Tibial artery (tissue), 4 donors: Measurements from ENCODE around the gene TLX1.

Experiments used
- DNase-seq, 2 donors: peaks; one replicate each; pipeline ENCODE4 v3.0.0-alpha.2; 2019
- H3K27ac ChIP-seq, 2 donors: fragments of 200-600 bp; sonication (generic) in 1 of 2; 1 replicate in 1 of 2; 2 replicates in 1 of 2; pipeline ENCODE4 v1.5.1; 2018 to 2019; ENCODE audit warnings: mild to moderate bottlenecking in 1 of 2
- H3K27me3 ChIP-seq, 2 donors: fragments of 200-600 bp; sonication (generic) in 1 of 2; one replicate each; pipeline versions ENCODE4 v1.5.1 to v1.6.0; 2016 to 2019
- H3K36me3 ChIP-seq, 3 donors: fragments of 200-600 bp; sonication (generic) in 2 of 3; one replicate each; pipeline ENCODE4 v1.5.1; 2016 to 2019; ENCODE audit warnings: mild to moderate bottlenecking in 2 of 3
- H3K4me1 ChIP-seq, 4 donors: fragments of 200-600 bp; sonication (generic) in 2 of 4; 1 replicate in 3 of 4; 2 replicates in 1 of 4; pipeline ENCODE4 v1.5.1; 2016 to 2019
- H3K4me3 ChIP-seq, 2 donors: fragments of 200-600 bp; sonication (generic) in 1 of 2; 1 replicate in 1 of 2; 2 replicates in 1 of 2; pipeline ENCODE4 v1.5.1; 2018 to 2019; ENCODE audit warnings: mild to moderate bottlenecking in 2 of 2
- H3K9me3 ChIP-seq, 3 donors: fragments of 200-600 bp; sonication (generic) in 1 of 3; one replicate each; pipeline ENCODE4 v1.5.1; 2016 to 2019
- CTCF ChIP-seq, 2 experiments: fragments of 200-600 bp in 1 of 2; fragments of 450-650 bp in 1 of 2; IDR thresholded peaks; one replicate each; pipeline ENCODE4 v1.5.1; 2017 to 2019; ENCODE audit warnings: antibody characterized with exemption in 2 of 2, mild to moderate bottlenecking in 1 of 2, moderate library complexity in 1 of 2
- intact Hi-C: fragments of 100-400 bp; cut with DNase I; formaldehyde crosslinking; loops from one replicate; pipeline ENCODE4 v1.15.0; 2023; ENCODE audit warnings: low total_unique reads

Gene TLX1

GRCh38 chr10:101136007-101136707 lies 5.1 kb downstream of the TLX1 start:
- intact Hi-C loops: no loop called here
- Histone ChIP-seq H3K4me1 (peaks cover 0 to 48% (median 39%) of the 10 kb centered on the region in 4 donors), H3K27ac (no peak overlapping the region), H3K4me3 (no peak overlapping the region), H3K9me3 (no peaks in the 10 kb centered on the region), H3K27me3 (peaks cover 0 to 100% of the 10 kb centered on the region in 2 donors), H3K36me3 (no peaks in the 10 kb centered on the region)
- no peak for DNase-seq
- TF ChIP-seq CTCF (IDR thresholded peaks at IDR 0.05): no peak

DNA sequence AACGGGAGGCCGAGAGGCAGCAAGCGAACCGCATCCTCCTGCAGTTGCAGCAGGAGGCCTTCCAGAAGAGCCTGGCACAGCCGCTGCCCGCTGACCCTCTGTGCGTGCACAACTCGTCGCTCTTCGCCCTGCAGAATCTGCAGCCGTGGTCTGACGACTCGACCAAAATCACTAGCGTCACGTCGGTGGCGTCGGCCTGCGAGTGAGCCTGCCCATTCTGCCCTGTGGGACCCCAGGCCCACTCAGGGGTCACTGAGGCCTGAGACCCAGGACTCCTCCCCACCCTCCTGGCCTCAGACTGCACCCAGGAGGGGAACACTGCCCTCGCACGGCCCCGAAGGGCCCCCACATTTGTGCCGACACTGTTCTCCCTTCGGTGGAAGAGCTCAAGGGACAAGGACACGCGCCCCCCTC lies 5.6 kb downstream of the TLX1 start:
- no peak for TF ChIP-seq CTCF (IDR thresholded peaks at IDR 0.05)
- intact Hi-C loops: no loop called here
- Histone ChIP-seq H3K9me3 (no peaks in the 10 kb centered on the region), H3K4me3 (no peak overlapping the region), H3K4me1 (peaks cover 0 to 42% (median 34%) of the 10 kb centered on the region in 4 donors), H3K36me3 (no peaks in the 10 kb centered on the region), H3K27me3 (peaks cover 0 to 100% of the 10 kb centered on the region in 2 donors), H3K27ac (no peak overlapping the region)
- DNase-seq: no peak

DNA sequence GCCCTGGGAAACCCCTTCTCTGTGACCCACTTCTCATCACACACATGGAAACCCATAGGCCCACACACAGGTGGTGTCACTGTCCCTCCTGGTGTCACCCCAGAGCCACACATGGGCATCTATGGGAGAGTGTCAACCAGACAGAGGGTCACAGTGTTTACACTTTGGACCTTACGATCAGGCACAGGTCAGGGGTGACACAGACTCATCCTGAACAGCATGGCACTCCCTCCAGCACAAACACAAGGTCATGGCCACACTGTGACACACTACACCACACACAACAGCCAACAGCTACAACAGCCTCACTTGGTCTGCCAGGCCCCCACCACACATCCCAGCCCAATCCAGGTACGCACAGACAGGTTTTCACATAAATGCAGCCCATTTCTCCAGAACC lies 6.2 kb downstream of the TLX1 start:
- no peak overlapping the region for H3K27ac ChIP-seq
- no peak overlapping the region for H3K4me3 ChIP-seq
- H3K4me1 ChIP-seq: peaks cover 0 to 42% (median 33%) of the 10 kb centered on the region in 4 donors
- no peaks in the 10 kb centered on the region for H3K9me3 ChIP-seq
- DNase-seq: no peak
- peaks cover 0 to 100% of the 10 kb centered on the region in 2 donors for H3K27me3 ChIP-seq
- intact Hi-C loops: no loop called here
- TF ChIP-seq CTCF (IDR thresholded peaks at IDR 0.05): no peak
- no peaks in the 10 kb centered on the region for H3K36me3 ChIP-seq

DNA sequence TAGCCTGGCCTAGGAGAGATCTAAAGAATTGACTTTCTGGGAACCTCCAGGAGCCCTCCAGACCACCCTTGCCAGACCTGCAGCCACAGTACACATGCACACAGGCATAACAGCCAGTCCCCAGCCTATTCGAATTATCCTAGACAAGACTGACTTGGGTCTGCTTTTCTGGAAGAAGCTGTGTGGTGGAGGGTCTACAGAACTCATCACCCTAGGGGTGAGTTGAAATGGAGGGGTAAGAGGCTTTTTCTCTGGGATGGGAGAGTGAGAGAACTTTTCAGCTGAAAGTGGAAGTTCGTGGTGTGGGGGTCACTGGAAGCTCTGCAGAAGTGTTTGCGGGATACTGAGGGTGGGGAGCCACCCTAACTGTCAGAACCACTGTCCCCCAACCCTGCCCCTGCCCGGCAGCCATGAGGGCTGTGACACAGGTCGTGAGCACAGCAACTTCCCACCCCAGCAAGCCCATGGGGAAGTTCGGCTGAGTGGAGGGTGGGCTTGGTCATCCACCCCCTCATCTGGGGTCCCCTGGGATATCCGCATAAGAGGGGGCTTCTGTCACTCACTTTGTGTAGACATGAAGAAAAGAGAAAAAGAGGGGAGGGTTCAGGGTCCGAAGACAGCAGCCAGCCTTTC lies 7.8 kb downstream of the TLX1 start:
- DNase-seq: no peak

GRCh38 chr10:101139421-101139911 lies 8.4 kb downstream of the TLX1 start:
- H3K27me3 ChIP-seq: peaks cover 0 to 98% of the 10 kb centered on the region in 2 donors
- DNase-seq: no peak
- H3K4me1 ChIP-seq: peaks cover 0 to 33% (median 23%) of the 10 kb centered on the region in 4 donors
- TF ChIP-seq CTCF (IDR thresholded peaks at IDR 0.05): peak in 1 of 2 experiments; percentile 4
- H3K27ac ChIP-seq: no peak overlapping the region
- intact Hi-C loops: no loop called here
- no peak overlapping the region for H3K4me3 ChIP-seq
- H3K36me3 ChIP-seq: no peaks in the 10 kb centered on the region
- no peaks in the 10 kb centered on the region for H3K9me3 ChIP-seq

More for the DNA sequence above, 7.8 kb downstream of the TLX1 start:
- Histone ChIP-seq H3K27ac (no peak overlapping the region), H3K27me3 (peaks cover 0 to 98% of the 10 kb centered on the region in 2 donors), H3K36me3 (no peaks in the 10 kb centered on the region), H3K9me3 (no peaks in the 10 kb centered on the region), H3K4me3 (no peak overlapping the region), H3K4me1 (peaks cover 0 to 38% (median 29%) of the 10 kb centered on the region in 4 donors)
- intact Hi-C loops: no loop called here
- no peak for TF ChIP-seq CTCF (IDR thresholded peaks at IDR 0.05)
